Posterior vena cava (tissue), 2 donors: ENCODE data around the gene FBXO42. TPM values are rescaled to one million over a fixed set of nuclear protein-coding genes. Genes with fewer than 3 reads are reported as not detected.

ENCODE experiments used
- DNase-seq: peaks from one replicate; pipeline ENCODE4 v3.0.0-alpha.2; 2020; ENCODE audit warnings: low spot score
- intact Hi-C, 2 donors: fragments of 100-400 bp; cut with DNase I; formaldehyde crosslinking; loops; one replicate each; pipeline versions ENCODE4 v1.14.1 to v1.14.2; 2022 to 2023
- total RNA-seq, 2 donors: library from RNA; stranded (reverse); fragmentation: NEBNext Ultra II Directional; extraction: Animal tissue kit (Norgen Biotek cat#: 25700); gene quantifications; one replicate each; pipeline ENCODE4 v1.2.1, GENCODE V29; 2021
- donor health status: DM: yes; HTN: yes; CAD: no.
- donor health status: DM: yes; HTN: yes; CAD: no.

FBXO42 gene
- total RNA-seq, 2 donors from 2014 or later = 17.8 to 20.8 TPM

DNA sequence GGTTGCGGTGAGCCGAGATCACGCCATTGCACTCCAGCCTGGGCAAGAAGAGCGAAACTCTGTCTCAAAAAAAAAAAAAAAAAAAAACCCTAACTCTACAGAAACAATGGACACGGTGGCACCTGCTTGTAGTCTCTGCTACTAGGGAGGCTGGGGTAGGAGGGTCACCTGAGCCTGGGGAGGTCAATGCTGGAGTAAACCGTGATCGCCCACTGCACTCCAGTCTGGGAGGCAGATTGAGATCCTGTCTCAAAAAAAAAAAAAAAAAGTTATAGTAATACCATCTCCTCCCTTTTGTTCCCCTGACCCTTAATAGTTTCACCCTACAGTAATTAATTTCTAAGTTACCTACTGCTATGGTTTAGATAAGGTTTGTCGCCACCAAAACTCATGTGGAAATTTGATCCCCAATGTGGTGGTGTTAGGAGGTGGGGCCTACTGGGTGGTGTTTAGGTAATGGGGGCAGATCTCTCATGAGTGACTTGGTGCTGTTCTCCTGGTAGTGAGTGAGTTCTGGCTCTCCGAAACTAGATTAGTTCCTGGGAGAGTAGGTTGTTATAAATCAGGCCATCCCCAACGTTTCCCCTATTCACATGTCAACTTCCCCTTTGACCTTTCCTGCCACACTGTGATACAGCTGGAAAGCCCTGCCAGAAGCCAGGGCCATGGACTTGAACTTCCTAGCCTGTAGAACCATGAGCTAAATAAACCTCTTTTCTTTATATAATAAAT, 9.8 kb downstream of the FBXO42 start:
- no peak for DNase-seq
- intact Hi-C loops = no loop called here

DNA sequence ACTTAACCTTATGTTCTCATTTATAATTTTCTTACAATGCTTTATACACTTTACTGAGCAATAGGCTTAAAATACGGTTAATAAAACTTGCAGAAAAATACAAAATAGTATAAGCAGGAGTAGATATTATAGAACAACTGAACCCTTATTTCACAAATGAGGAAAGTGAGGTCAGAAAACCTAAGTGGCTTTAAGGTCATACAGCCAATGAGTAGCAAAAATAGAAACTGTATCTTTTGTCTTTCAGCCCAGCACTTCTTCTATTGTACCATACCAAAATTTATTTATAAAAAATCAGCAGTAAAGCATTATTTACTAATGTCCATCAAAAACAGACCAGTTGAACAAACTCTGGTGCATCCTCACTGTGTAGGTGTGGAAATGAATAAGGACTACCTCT, 11.6 kb downstream of the FBXO42 start:
- no peak for DNase-seq

DNA sequence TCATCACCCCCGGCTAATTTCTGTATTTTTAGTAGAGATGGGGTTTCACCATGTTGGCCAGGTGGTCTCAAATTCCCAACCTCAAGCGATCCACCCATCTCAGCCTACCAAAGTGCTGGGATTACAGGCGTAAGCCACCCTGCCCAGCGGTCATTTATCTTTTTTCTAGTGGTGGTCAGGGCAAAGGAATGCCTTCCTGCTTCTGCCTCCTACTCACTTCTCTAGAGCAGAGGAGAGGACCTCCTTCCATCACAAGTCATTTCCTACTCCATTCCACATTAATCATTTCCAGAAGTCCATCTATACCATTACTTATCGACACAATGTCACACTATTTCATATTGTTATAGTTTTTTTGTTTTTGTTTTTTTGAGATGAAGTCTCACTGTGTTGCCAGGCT, 13.3 kb downstream of the FBXO42 start:
- intact Hi-C loops = no loop called here
- DNase-seq = no peak

More for the DNA sequence above, 11.6 kb downstream of the FBXO42 start:
- intact Hi-C loops = no loop called here

DNA sequence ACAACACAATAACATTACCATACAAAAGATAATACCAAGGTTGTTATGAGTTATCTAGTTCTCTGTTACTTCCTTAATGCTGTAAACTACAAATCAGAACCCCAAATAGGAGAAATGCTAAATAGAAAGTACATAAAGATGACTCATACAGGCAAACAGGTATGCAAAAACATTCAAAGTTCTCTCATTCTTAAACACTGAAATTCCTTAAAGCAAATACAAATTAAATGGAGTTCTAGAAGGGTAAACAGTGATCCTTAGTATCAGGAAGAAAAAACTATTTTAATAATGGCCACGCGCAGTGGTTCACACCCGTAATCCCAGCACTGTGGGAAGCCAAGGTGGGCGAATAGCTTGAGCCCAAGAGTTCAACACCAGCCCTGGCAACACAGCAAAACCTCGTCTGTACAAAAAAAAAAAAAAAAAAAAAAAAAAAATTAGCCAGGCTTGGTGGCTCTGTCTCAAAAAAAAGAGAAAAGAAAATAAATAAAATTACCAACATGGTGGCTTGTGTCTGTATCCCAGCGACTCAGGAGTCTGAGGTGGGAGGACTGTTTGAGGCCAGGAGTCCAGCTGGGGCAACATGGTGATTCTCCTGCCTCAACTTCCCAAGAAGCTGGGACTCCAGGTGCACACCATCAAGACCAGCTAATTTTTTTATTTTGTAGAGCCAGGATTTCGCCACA, 17.5 kb downstream of the FBXO42 start:
- DNase-seq = no peak
- intact Hi-C loops = no loop called here

DNA sequence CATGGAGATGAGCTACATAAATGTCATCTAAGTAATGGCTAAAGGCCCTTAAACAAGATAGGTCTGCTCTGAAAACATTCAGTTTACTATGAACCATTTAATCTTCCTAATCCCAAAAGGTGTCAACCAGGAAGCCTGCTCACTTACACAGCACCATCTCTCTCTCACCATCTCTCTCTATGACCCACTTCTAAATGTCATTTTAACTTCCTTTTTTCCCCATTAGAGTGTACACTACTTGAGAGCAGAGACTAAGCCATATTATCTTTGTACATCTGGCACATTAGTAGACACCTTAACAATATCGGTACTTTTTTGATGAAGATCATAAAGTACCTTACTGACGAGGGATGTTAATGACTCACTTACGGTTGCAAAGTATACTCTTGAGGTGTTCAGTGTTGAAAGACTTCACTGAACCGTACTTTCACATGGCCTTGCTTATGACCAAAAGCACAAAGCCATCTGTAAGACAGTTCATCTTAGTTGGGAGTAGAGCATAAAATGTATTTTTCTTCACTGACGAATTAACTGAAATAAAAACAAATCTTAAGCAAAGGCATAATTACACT, 25.4 kb downstream of the FBXO42 start:
- DNase-seq = no peak
- intact Hi-C loops = no loop called here

DNA sequence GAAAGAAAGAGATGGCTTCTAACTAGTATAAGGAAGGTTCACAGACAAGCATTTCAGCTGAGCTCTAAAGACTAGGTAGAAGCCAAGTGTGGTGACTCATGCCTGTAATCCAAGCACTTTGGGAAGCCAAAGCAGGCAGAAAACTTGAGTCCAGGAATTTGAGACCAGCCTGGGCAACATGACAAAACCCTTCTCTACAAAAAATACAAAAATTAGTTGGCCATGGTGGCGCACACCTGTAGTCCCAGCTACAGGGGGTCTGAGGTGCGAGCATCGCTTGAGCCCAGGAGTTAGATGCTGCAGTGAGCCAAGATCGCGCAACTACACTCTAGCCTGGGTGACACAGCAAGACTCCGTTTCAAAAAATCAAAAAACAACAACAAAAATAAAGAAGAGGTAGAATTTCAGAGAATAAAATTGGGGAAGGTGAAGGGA, 27.8 kb downstream of the FBXO42 start:
- intact Hi-C loops = no loop called here

DNA sequence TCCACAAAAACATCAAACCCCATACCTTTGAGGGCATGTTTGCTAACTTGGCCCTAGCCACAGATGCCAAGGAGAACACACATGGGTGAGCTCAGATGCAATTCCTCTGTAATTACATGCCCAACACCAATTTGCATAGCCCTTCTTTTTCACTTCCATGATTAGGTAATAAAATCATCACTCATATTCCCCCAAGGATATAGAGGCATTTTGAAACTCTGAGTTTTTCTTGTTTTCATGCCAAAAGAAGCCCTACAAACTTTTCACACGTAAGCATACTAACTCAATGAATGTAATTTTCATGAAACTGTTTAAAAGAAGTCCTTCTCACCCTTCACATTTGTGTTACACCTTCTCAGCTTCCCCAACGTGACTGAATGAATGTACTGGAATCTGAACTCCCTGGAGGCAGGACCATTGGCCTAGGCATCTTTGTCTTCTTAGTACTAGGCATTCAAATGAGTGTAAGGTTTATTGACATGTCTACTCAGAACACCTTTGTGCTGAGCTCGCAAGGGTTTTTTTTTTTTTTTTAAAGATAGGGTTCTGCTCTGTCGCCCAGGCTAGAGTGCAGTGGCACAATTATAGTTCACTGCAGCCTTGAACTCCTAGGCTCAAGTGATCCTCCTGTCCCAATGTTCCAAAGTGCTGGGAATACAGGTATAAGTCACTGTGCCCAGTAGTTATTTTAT, 31.0 kb downstream of the FBXO42 start:
- no peak for DNase-seq
- intact Hi-C loops = no loop called here

More for the DNA sequence above, 27.8 kb downstream of the FBXO42 start:
- DNase-seq = no peak

DNA sequence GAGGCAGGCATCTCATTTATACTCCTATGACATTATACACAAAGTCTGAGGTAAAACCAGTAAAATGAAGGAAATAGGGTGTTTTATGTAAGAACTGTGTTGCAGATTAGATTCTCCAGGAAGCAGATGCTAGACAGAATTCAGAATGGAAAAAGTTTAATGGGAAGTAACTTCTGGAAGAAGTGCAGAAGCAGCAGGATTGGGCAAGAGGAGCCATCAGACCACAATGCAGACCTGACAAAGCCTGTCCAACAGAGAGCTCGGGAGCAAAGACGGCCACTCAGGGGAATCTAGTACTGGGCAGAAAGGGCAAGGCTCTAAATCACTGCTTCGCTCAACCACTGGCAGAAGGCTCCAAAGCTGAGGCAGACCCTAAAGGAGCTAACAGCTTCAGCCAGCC, 33.7 kb downstream of the FBXO42 start:
- no peak for DNase-seq
- intact Hi-C loops = no loop called here

DNA sequence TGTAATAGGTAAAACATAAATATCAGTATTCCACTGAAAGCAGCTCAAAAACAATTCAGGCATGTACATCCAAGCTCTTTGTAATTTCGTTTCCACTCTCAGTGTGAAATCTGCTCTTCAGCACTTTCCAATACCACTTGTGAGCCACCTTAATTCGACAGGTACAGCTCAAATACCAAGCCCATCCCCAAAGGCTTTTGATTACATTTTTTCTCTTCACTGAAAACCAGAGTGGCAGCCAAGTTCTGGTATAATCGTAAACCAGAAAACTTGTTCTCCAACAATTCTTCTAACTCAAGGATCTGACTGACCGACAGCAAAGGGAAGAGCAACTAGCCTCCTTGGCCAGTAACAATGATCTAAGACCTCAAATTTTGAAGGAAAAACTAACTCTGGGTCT, 36.8 kb downstream of the FBXO42 start:
- DNase-seq = no peak
- intact Hi-C loops = no loop called here

DNA sequence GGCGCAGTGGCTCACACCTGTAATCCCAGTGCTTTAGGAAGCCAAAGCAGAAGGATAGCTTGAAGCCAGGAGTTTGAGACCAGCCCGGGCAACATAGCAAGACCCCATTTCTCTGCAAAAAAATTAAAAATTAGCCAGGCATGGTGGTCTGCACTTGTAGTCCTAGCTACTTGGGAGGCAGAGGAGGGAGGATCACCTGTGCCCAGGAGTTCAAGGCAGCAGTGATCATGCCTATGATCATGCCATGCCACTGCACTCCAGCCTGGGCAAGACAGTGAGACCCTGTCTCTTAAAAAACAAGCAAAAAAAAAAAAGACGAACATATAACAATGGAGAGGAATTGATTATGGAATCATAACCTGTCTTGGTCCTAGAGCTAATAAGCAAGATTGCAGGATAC, 45.1 kb downstream of the FBXO42 start:
- no peak for DNase-seq
- intact Hi-C loops = no loop called here

DNA sequence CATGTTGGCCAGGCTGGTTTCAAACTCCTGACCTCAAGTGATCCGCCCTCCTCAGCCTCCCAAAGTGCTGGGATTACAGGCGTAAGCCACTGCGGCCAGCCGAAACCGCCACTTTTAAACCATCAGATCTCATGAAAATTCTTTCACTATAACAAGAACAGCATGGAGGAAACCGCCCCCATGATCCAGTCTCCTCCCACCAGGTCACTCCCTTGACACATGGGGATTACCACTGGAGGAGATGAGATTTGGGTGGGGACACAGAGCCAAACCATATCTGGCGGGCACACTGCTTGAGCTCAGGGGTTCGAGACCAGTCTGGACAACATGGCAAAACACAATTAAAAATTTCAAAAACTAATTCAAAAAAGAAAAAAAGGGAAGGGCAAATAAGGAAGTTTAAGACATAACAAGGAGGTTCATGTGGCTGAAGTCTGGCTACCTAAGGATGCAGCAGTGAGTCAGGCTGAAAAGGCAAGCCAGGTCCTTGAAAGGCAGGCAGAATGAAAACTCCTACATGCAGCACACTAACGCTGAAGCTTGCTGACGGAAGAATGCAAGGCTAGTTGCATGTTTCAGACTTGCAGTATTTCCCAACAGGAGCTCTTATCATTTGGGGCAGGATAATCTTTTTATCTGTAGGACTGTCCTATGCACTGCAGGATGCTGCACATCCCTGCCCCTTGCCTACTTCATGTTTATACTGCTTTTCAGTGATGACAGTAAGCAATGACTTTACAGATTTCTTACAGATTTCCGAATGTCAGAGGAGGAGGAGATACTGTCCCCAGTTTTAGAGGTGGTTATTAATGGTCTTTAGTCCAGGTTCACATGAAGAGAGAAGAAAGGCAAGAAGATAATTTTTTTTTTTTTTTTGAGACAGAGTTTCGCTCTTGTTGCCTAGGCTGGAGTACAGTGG, 49.3 kb downstream of the FBXO42 start:
- intact Hi-C loops = loop anchor here in 1 of 2 donors (5.0 kb wide), 1 partner anchor 41 kb away; no protein-coding TSS in a partner anchor
- DNase-seq = no peak

DNA sequence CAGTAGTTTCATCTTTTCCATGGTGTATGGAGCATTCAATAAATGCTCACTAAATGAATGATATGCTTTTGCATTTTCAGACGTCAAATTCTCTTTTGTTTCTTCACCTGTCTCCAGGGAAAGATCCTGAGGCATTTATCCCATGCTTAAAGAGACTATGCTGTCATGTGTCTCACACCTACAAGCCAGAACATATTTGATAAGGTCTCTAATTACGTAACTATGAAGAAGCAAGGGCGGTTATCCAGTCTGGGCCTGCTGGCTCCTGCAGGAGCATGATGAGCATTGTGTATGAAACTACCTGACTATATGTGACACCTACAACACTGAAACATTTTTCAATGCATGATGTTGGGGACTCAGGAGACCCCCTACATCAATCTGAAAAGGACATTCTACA, 51.8 kb downstream of the FBXO42 start:
- intact Hi-C loops = loop anchor here in 1 of 2 donors (5.0 kb wide), 1 partner anchor 38 kb away; no protein-coding TSS in a partner anchor
- DNase-seq = no peak

DNA sequence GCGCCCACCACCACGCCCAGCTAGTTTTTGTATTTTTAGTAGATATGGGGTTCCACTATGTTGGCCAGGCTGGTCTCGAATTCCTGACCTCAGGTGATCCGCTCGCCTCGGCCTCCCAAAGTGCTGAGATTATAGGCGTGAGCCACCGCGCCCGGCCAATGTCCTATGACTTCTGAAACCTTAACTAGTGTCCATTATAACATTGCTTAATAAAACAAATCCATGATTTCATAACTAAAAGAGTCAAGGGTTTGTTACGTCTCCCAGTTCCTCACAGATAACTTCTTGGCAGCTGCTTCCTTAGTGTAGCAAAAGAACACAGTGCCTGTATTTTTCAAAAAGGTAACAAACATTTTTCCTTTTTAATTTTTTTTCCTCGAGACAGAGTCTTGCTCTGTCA, 53.6 kb downstream of the FBXO42 start:
- no peak for DNase-seq
- intact Hi-C loops = no loop called here

DNA sequence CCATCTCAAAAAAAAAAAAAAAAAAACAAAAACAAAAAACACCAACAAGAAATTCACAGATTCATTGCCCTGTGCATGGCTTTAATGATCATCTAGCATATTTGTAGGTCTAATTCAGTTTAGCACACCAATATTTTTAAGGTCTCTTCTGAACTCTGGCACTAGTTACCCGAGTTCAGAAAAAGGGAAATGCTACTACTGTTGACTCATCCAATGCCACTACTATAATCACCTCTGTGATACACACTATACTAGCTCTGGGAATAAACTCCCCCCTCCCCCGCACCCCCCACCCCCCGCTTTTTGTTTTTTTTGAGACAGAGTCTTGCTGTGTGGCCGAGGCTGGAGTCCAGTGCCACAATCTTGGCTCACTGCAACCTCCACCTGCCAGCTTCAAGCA, 55.6 kb downstream of the FBXO42 start:
- intact Hi-C loops = no loop called here
- no peak for DNase-seq

DNA sequence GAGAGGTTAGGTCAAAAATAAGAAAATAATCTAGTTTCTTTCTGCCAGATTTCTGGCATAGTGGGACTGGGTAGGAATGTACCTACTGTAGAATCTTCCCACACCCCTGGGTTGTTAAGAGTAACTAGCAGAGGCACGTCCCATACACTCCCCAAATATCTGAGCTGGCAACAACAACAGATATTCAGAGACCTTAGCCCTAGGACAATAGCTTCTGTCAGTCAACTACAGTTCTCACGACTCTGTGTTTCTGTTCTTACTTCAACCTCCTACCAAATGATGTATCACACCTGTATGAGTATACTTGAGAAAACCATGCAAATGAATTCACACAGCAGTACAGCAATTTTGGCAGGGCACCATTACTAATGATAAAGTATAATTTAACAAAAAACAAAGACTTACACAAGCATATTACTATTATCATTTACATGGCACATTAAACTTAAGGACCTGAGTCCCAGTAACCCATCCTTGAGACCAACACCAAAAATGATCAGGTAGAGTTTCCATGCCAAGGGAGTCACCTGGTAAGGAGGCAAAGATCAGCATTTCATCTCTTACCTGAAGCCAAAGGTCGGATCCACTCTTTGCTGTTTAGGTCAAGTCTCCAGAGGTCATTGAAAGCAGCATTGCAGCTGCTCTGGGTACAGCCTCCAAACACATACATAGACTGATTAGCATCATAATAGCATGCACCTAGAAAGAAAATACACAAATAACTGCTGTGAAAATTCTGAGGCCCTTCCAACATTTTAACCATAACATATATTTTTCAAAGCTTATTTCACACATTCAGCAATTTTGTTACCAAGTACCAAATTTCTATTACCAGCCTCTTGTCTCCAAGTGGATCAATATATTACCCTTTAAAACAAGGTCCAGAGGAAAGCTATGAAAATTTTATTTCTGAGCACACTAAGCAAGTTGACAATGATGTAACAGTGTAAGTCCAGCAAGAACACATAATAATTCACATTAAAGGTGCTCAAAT, 57.8 kb downstream of the FBXO42 start:
- intact Hi-C loops = loop anchor here in 1 of 2 donors (5.0 kb wide), 1 partner anchor 42 kb away; no protein-coding TSS in a partner anchor
- DNase-seq = no peak

DNA sequence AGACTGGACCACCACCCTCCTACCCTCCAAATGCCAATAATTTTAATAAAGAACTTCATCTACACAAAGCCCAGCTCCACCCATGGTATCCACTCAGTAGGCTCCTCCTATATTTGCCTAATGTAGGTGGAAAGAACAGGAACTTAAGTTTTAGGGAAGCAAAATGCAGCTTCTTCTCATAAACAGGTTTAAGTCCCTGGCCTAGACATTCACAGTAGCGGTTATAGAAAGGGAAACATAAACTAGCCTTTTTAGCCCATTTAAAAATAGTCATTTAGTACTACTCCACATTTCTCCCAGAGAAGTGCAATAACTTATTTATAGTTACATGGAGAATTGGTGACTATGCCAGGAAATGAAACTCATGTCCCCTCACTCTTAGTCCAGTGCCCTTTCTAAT, 58.7 kb downstream of the FBXO42 start:
- DNase-seq = no peak
- intact Hi-C loops = loop anchor here in 1 of 2 donors (5.0 kb wide), 1 partner anchor 41 kb away; no protein-coding TSS in a partner anchor

DNA sequence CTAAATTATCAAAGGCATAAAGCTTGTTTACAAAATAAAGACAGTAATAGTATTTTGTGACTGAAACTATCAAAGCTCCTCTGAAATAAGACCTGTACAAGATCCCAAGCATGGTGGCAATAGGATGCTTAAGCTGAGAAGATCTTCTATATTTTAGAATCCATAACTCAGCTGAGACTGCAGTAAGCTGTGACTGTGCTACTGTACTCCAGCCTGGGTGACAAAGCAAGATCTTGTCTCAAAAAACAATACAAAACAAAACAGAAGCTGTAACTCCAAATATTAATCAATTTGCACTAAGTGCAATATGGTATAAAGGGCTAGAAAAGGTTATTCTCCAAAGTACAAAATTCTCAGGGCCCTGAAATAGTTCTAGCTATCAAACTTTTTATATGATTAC, 59.5 kb downstream of the FBXO42 start:
- intact Hi-C loops = loop anchor here in 1 of 2 donors (5.0 kb wide), 1 partner anchor 40 kb away; no protein-coding TSS in a partner anchor
- no peak for DNase-seq
